IPS-15b (cell line): ENCODE results near the gene RNF103.

Source experiments
- H3K27me3 ChIP-seq: one replicate; pipeline ENCODE4 v1.6.1; 2013; ENCODE audit warnings: low read length; ENCODE audit not compliant: control insufficient read depth, insufficient read depth
- H3K36me3 ChIP-seq: one replicate; pipeline ENCODE4 v1.6.1; 2013; ENCODE audit warnings: low read length; ENCODE audit not compliant: control insufficient read depth, insufficient read depth
- H3K4me1 ChIP-seq: one replicate; pipeline ENCODE4 v1.6.1; 2013; ENCODE audit warnings: mild to moderate bottlenecking, low read length; ENCODE audit not compliant: control insufficient read depth, insufficient read depth
- H3K4me3 ChIP-seq: one replicate; pipeline ENCODE4 v1.5.1; 2013; ENCODE audit warnings: low read depth, low read length
- H3K9ac ChIP-seq: one replicate; pipeline ENCODE4 v1.6.1; 2013; ENCODE audit warnings: low read depth, mild to moderate bottlenecking, low read length
- H3K9me3 ChIP-seq: one replicate; pipeline ENCODE4 v1.6.1; 2013; ENCODE audit warnings: mild to moderate bottlenecking, low read length; ENCODE audit not compliant: control insufficient read depth, insufficient read depth

Gene RNF103

GRCh38 chr2:86645752-86646151 lies 22.1 kb upstream of the RNF103 start:
- H3K4me3 ChIP-seq = no peak overlapping the region
- no peaks in the 10 kb centered on the region for H3K27me3 ChIP-seq
- no peak overlapping the region for H3K9ac ChIP-seq
- no peaks in the 10 kb centered on the region for H3K9me3 ChIP-seq
- H3K4me1 ChIP-seq = no peaks in the 10 kb centered on the region
- H3K36me3 ChIP-seq = no peaks in the 10 kb centered on the region

DNA sequence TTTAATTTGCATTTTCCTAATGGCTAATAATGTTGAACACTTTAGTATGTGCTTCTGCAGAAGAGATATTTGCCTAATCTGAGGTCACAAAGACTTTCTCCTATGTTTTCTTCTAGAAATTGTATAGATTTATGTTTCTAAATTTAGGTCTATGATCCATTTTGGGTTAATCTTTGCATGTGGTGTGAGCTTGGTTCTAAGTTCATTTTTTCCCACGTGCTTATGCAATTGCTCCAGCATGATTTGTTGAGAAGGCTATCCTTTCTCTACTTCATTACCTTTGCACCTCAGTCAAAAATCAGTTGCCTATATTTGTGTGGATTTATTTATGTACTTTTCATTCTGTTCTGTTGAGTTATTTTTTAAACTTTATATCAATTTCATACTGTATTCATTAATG lies 15.0 kb upstream of the RNF103 start:
- no peaks in the 10 kb centered on the region for H3K4me1 ChIP-seq
- no peaks in the 10 kb centered on the region for H3K36me3 ChIP-seq
- no peak overlapping the region for H3K4me3 ChIP-seq
- H3K27me3 ChIP-seq = no peaks in the 10 kb centered on the region
- no peak overlapping the region for H3K9ac ChIP-seq
- H3K9me3 ChIP-seq = no peaks in the 10 kb centered on the region

GRCh38 chr2:86636842-86637241 lies 13.2 kb upstream of the RNF103 start:
- Histone ChIP-seq H3K36me3 (no peaks in the 10 kb centered on the region), H3K9ac (no peak overlapping the region), H3K4me3 (no peak overlapping the region), H3K4me1 (no peaks in the 10 kb centered on the region), H3K9me3 (no peaks in the 10 kb centered on the region), H3K27me3 (no peaks in the 10 kb centered on the region)

DNA sequence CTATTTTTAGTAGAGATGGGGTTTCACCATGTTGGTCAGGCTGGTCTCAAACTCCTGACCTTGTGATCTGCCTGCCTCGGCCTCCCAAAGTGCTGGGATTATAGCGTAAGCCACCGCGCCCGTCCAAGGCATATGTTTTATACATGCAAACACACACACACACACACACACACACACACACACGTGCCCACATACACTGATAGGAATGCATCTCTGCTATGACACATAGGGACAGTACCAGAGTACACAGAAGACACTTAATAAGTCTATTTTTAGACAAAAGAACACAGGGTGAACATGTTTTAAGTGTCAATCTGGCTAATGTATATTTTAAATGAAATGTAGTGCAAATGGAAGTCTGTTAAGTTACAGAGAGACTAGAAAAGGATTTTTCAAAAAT lies 10.7 kb upstream of the RNF103 start:
- H3K9me3 ChIP-seq = no peaks in the 10 kb centered on the region

GRCh38 chr2:86633155-86633651 lies 9.5 kb upstream of the RNF103 start:
- no peak overlapping the region for H3K9ac ChIP-seq
- no peak overlapping the region for H3K4me3 ChIP-seq
- H3K27me3 ChIP-seq = no peaks in the 10 kb centered on the region
- H3K4me1 ChIP-seq = no peaks in the 10 kb centered on the region
- no peaks in the 10 kb centered on the region for H3K9me3 ChIP-seq
- H3K36me3 ChIP-seq = no peaks in the 10 kb centered on the region

More for the DNA sequence above, 10.7 kb upstream of the RNF103 start:
- Histone ChIP-seq H3K4me3 (no peak overlapping the region), H3K27me3 (no peaks in the 10 kb centered on the region), H3K4me1 (no peaks in the 10 kb centered on the region), H3K36me3 (no peaks in the 10 kb centered on the region), H3K9ac (no peak overlapping the region)

DNA sequence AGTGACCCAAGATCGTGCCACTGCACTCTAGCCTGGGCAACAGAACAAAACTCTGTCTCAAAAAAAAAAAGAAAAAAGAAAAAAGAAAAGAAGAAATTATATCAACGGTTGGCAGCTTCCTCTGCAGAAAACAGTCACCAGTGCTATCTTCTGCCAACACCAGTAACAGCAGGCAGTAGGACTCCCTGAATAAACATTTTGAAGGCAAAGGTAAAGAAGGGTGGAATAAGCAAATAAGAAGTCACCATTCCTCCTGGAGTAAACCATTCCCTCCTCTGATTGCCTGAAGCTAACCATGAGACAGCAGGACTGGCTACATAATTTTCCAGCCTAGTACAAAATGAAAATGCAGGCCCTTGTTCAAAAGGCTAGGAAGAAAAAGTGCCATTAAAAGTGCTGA lies 9.0 kb upstream of the RNF103 start:
- Histone ChIP-seq H3K36me3 (no peaks in the 10 kb centered on the region), H3K4me3 (no peak overlapping the region), H3K9me3 (no peaks in the 10 kb centered on the region), H3K4me1 (no peaks in the 10 kb centered on the region), H3K9ac (no peak overlapping the region), H3K27me3 (no peaks in the 10 kb centered on the region)

DNA sequence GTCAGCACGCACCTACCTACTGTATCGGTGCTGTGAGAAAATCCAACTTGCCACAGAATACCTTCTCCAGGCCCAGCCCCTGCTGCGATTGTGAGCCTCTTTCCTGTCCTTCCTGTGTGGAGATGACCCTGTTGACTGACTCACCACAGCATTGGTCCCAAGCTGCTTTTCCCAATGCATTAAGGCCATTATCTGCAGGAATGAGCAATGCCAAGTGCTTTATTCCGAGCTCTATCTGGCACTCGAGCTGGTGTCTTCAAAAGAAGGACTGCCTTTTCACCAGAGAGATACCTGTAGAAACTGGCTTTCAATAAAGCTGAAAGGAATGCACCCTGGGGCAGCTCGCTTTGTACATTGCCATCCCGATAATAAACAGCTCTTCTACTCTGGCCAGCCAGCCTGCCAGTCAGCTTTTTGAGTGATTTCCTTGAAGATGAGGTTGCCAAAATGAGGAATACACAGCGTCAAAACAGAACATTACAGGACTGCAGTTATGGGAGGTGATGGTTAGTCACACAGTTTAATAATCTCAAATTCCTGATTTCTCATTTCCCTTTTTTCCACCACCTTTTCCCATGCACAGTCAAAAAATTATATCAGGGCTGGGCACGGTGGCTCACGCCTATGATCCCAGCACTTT lies 8.3 kb upstream of the RNF103 start:
- Histone ChIP-seq H3K9ac (no peak overlapping the region), H3K27me3 (no peaks in the 10 kb centered on the region), H3K36me3 (no peaks in the 10 kb centered on the region), H3K4me3 (no peak overlapping the region), H3K4me1 (no peaks in the 10 kb centered on the region), H3K9me3 (no peaks in the 10 kb centered on the region)

GRCh38 chr2:86628091-86628522 lies 4.4 kb upstream of the RNF103 start:
- Histone ChIP-seq H3K9me3 (no peaks in the 10 kb centered on the region), H3K4me1 (no peaks in the 10 kb centered on the region), H3K4me3 (no peak overlapping the region), H3K27me3 (peaks cover 5% of the 10 kb centered on the region), H3K36me3 (no peaks in the 10 kb centered on the region), H3K9ac (no peak overlapping the region)

GRCh38 chr2:86627550-86627949 lies 3.9 kb upstream of the RNF103 start:
- Histone ChIP-seq H3K4me1 (no peaks in the 10 kb centered on the region), H3K9ac (no peak overlapping the region), H3K27me3 (peaks cover 5% of the 10 kb centered on the region), H3K36me3 (no peaks in the 10 kb centered on the region), H3K9me3 (no peaks in the 10 kb centered on the region), H3K4me3 (no peak overlapping the region)

DNA sequence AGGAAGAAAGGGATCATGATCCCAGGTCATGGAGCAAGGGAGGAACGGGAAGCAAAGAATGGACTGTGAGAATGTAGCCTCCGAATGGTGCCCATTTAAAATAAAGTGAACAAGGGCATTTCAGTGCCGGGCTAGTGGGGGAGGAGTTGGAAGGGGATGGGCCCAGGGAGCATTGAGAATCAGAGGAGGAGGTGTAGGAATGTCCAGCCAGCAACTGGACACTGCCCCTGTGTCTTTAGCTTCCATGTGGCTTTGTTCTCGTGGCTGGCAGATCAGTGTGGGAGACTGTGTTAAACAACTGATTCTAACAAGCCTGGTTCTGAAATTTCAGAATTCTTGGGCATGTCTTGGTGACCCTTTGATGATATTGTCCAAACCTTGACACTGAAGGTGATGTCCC lies 1.4 kb upstream of the RNF103 start:
- Histone ChIP-seq H3K9me3 (no peaks in the 10 kb centered on the region), H3K4me3 (no peak overlapping the region), H3K9ac (no peak overlapping the region), H3K4me1 (peaks cover 8% of the 10 kb centered on the region), H3K36me3 (no peaks in the 10 kb centered on the region), H3K27me3 (peaks cover 12% of the 10 kb centered on the region)

DNA sequence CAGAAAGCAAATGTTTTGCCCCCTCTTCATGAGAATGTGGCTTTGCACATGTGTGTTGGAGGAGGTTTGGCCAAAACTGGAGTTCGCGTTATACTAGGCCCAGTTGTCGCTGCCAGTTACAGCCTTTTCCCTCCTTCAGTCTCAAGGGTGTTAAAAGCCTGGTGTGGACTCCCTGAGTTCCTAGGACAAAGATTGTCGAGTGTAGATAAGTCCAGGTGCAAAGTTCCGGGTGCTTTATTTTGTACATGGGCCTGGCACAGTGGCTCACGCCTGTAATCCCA lies 542 bp upstream of the RNF103 start:
- H3K27me3 ChIP-seq = peaks cover 12% of the 10 kb centered on the region
- H3K4me3 ChIP-seq = peak overlapping the region; percentile 28
- H3K9me3 ChIP-seq = no peaks in the 10 kb centered on the region
- H3K9ac ChIP-seq = peak overlapping the region; percentile 76
- no peaks in the 10 kb centered on the region for H3K36me3 ChIP-seq
- H3K4me1 ChIP-seq = peaks cover 8% of the 10 kb centered on the region

DNA sequence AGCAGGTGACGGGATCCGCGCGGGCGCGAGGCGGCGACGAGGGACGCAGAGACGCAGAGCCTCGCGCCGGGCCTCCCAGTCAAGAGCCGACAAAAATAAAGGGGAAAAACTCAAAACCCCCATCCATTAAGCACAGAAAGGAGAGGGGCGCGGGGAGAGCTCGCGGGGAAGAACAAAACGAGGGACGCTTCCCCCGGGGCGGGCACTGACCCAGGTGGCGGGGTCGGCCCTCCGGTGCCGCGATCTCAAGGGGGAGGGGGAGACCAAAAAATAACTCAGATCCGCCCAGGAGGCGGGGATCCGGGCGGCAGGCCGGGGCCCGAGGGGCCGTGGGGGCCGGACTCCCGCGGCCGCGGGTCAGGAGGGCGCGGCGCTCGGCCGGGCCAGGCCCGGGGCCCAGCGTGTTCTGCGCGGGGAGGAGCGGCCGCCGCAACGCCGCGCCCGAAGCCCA lies 597 bp downstream of the RNF103 start:
- Histone ChIP-seq H3K4me1 (peaks cover 8% of the 10 kb centered on the region), H3K9ac (peak overlapping the region; percentile 74), H3K9me3 (no peaks in the 10 kb centered on the region), H3K4me3 (peak overlapping the region; percentile 84), H3K27me3 (peaks cover 12% of the 10 kb centered on the region), H3K36me3 (no peaks in the 10 kb centered on the region)
